Prostate gland (tissue), 2 donors: ENCODE data around the gene GALNT7.

Experiments used
- POLR2AphosphoS5 ChIP-seq: sonication (generic); formaldehyde crosslinking; IDR thresholded peaks from one replicate; pipeline ENCODE4 v1.6.1; 2017; ENCODE audit warnings: antibody characterized with exemption
- TF ChIP-seq, protein P1 (sequence below), 4 experiments: fragments of 200-600 bp in 2 of 4; fragments of 450-650 bp in 2 of 4; sonication (generic) in 2 of 4; IDR thresholded peaks; 1 replicate in 3 of 4; 2 replicates in 1 of 4; pipeline ENCODE4 v1.5.1; 2016 to 2019; ENCODE audit warnings: antibody characterized with exemption in 4 of 4, mild to moderate bottlenecking in 2 of 4, moderate library complexity in 2 of 4

DNA sequence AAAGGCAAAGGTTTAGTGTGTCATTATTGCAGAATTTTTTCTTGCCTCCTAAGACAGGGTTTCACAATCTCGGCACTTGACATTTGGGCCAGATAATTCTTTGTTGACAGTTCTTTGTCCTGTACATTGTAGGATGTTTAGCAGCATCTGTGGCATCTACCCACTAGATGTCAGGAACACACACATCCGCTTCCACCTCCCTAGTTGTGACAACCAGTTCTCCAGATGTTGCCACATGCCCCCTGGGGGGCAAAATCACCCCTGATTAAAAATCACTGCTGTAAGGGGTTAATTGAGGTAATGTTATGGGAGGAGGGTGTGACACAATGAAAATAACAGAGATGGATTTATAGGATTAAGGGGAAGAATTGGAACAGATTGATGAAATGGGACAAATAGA lies 90.3 kb downstream of the GALNT7 start:
- TF ChIP-seq, protein P1, sequence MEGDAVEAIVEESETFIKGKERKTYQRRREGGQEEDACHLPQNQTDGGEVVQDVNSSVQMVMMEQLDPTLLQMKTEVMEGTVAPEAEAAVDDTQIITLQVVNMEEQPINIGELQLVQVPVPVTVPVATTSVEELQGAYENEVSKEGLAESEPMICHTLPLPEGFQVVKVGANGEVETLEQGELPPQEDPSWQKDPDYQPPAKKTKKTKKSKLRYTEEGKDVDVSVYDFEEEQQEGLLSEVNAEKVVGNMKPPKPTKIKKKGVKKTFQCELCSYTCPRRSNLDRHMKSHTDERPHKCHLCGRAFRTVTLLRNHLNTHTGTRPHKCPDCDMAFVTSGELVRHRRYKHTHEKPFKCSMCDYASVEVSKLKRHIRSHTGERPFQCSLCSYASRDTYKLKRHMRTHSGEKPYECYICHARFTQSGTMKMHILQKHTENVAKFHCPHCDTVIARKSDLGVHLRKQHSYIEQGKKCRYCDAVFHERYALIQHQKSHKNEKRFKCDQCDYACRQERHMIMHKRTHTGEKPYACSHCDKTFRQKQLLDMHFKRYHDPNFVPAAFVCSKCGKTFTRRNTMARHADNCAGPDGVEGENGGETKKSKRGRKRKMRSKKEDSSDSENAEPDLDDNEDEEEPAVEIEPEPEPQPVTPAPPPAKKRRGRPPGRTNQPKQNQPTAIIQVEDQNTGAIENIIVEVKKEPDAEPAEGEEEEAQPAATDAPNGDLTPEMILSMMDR (IDR thresholded peaks at IDR 0.05): no peak
- TF ChIP-seq POLR2AphosphoS5: no peak
